Activated naive CD8-positive, alpha-beta T cell treated with anti-CD3 and anti-CD28 coated beads, Interleukin-2, amount 10 ng/mL, durations not matched to agents 7 days and 5 days (primary cell): ENCODE results near the gene CXCL5. TPM values are rescaled to one million over a fixed set of nuclear protein-coding genes. Genes with fewer than 3 reads are reported as not detected.

Experiments
- ATAC-seq: fragments of 150-1000 bp; cut with Tn5 transposase; one replicate; pipeline ENCODE4 v1.10.0; 2021; ENCODE audit warnings: low read depth, moderate library complexity
- POLR2A ChIA-PET: fragments of 350-600 bp; sonication (Branson Sonifier 250); formaldehyde crosslinking; loops from one replicate; lab custom pipeline; 2021; ENCODE audit warnings: antibody characterized with exemption; lab: Charles Lee
- DNase-seq: peaks from one replicate; pipeline ENCODE4 v3.0.0; 2021
- H3K27ac Mint-ChIP-seq: one replicate; pipeline ENCODE4 v1.8.0; 2022; ENCODE audit warnings: mild to moderate bottlenecking, mixed read lengths
- H3K27me3 Mint-ChIP-seq: one replicate; pipeline ENCODE4 v1.8.0; 2022; ENCODE audit warnings: mild to moderate bottlenecking, moderate library complexity, mixed read lengths
- H3K36me3 Mint-ChIP-seq: one replicate; pipeline ENCODE4 v1.8.0; 2021; ENCODE audit warnings: mild to moderate bottlenecking, mixed read lengths
- H3K4me1 Mint-ChIP-seq: one replicate; pipeline ENCODE4 v1.8.0; 2021; ENCODE audit warnings: mixed read lengths
- H3K4me3 Mint-ChIP-seq: one replicate; pipeline ENCODE4 v1.8.0; 2022; ENCODE audit warnings: mild to moderate bottlenecking, moderate library complexity, mixed read lengths
- H3K9me3 Mint-ChIP-seq: one replicate; pipeline ENCODE4 v1.8.0; 2021; ENCODE audit warnings: mixed read lengths
- total RNA-seq, 2 experiments: library from RNA; stranded (reverse); gene quantifications; one replicate each; pipeline ENCODE4 v1.2.3, GENCODE V29; 2021

The CXCL5 gene
- total RNA-seq, 2 experiments from 2014 or later, result not detected

DNA sequence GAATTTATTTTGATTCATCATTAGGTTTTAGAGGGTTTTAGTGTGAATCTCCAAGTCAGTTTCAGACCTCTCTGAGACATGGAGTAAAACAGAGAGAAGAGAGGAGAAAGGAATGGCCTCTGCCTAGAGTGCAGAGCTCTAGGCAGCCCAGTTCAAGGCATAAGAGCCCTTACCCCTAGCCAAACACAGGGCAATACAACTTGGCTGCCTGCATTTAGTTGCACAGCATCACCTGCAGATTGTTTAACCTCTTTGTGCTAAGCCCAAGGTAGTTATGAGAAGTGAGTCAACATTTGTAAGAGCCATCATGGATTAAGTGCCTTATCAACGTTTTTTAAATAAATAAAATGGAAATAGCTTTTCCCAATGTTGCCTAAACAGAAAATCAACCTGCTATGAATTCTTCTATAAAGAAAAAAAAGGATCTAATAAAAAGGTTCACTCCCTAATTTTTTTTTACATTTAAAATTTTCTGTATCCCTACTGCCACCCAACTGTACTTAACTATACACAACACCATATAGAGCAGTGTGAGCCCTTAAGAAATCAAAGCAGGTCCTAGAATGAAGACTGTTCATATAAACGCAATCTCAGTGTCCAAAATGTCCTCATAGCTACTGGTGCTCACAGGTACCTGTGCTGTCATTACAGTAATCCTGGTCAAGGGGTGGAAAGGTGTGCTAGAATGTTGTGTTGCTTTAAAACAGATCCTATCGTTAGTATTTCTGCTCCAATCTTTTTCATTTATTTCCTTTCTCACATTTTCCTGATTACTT, 52.6 kb downstream of the CXCL5 start:
- POLR2A ChIA-PET, result no interaction called here
- H3K4me3 Mint-ChIP-seq, result no peak overlapping the region
- ATAC-seq, result no peak

More for the DNA sequence above, 52.6 kb downstream of the CXCL5 start:
- no peak for DNase-seq
- no peaks in the 10 kb centered on the region for H3K36me3 Mint-ChIP-seq
- peaks cover 32% of the 10 kb centered on the region for H3K27me3 Mint-ChIP-seq
- no peaks in the 10 kb centered on the region for H3K9me3 Mint-ChIP-seq
- H3K4me1 Mint-ChIP-seq, result no peaks in the 10 kb centered on the region
- no peak overlapping the region for H3K27ac Mint-ChIP-seq

Other genes with a start within 250 kb of the CXCL5 start
- not detected for gene CXCL6, start 162.0 kb downstream of the CXCL5 start, total RNA-seq
- gene PF4V1, start 145.4 kb downstream of the CXCL5 start, total RNA-seq, result not detected
- gene CXCL1, start 129.3 kb downstream of the CXCL5 start, total RNA-seq, result not detected
- gene PF4, start 16.6 kb downstream of the CXCL5 start, total RNA-seq, result not detected
- gene PPBP, start 10.5 kb downstream of the CXCL5 start, total RNA-seq, result not detected
- gene CXCL3, start 40.0 kb upstream of the CXCL5 start, total RNA-seq, result under 1 TPM in 1 of 2 experiments, not detected in 1; 0.17 TPM
- gene CXCL2, start 100.5 kb upstream of the CXCL5 start, total RNA-seq, result under 1 TPM in 1 of 2 experiments, not detected in 1; 0.82 TPM
- gene MTHFD2L, start 159.4 kb upstream of the CXCL5 start, total RNA-seq, result 1 to 10 TPM; 7.0 to 7.1 TPM